HG02798 (cell line): ENCODE measurements around the gene HTR7.
A peak's percentile ranks its signal among the peaks of the same experiment; 100 is the strongest.
"Not testable (repeated sequence)": the region's sequence is repeated elsewhere in the genome, so short reads cannot be mapped to it uniquely, and the experiment has no call there.

Experiments used
- ATAC-seq: cut with Tn5 transposase; IDR thresholded peaks from one replicate; pipeline ENCODE4 v1.9.1; 2021; ENCODE audit warnings: mild to moderate bottlenecking; ENCODE audit not compliant: unreplicated experiment, poor library complexity

HTR7 gene

GRCh38 chr10:90807106-90807505, 50.7 kb downstream of the HTR7 start:
- not testable (repeated sequence) for ATAC-seq

GRCh38 chr10:90806677-90807076, 51.2 kb downstream of the HTR7 start:
- no peak for ATAC-seq

- no peak for ATAC-seq
Measured at GRCh38 chr10:90805206-90805605, 52.6 kb downstream of the HTR7 start.

DNA sequence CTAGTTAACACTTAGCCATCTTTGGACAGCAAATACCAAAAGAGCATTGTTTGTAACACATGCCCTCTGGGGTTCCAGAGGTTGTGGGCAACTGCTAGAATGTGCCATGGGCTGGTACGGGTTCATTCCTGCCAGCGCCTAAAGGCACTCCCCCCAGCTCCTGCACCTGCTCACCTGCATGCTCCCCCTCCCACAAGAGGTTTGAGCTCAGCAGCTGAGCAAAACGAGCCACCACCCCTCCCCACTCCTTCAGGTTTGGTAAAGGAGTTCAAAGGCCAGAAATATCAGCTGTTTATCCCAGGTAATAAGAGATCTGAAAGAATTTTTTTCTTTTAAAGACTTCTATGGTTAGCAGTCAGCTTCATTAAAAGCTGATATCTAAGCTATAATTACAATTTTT, 53.5 kb downstream of the HTR7 start:
- ATAC-seq: no peak

GRCh38 chr10:90801608-90802007, 56.2 kb downstream of the HTR7 start:
- ATAC-seq: no peak

DNA sequence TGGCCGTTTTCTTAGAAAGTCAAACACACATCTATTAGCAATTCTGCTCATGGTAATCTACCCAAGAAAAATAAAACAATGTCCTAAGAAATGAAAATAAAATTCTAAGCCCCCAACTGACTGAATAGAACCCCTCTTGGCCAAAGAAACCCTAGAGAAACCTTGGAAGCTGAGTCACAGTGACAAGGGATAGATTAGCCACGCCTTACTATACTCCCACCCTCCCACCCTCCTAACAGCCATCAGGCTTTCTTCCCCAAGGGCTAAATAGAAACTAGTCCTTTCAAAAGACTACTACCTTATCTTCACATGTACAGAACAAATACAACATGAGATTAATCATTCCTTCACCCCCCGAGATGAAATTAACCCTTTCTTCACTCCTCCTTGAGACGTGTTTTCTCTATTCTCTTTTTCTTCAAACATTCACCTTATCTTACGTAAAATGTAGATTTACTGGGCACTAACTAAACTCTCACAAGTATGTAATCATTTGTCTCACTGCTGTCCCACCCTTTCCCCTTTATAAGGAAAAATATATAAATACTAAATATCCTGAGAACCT, 57.5 kb downstream of the HTR7 start:
- no peak for ATAC-seq

- ATAC-seq: no peak
Measured at GRCh38 chr10:90799172-90799571, 58.7 kb downstream of the HTR7 start.

GRCh38 chr10:90798482-90798881, 59.4 kb downstream of the HTR7 start:
- no peak for ATAC-seq

DNA sequence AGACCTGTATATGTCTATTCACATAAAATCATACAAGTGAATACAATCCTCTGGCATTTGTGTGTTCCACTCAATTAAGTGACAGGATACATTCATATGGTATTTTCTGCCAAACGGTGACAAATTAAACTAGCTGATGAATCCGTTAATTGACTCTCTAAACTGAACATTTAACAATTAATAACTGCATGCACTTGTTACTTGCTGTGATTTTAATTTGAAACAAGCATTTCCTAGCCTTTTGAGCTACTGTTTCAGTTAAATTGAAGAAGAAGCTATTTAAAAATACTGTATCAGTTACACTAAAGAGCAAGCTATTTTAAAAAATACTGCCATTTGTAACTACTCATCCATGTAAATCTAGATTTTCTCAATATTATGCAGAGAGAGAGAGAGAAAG, 67.4 kb downstream of the HTR7 start:
- ATAC-seq: no peak

DNA sequence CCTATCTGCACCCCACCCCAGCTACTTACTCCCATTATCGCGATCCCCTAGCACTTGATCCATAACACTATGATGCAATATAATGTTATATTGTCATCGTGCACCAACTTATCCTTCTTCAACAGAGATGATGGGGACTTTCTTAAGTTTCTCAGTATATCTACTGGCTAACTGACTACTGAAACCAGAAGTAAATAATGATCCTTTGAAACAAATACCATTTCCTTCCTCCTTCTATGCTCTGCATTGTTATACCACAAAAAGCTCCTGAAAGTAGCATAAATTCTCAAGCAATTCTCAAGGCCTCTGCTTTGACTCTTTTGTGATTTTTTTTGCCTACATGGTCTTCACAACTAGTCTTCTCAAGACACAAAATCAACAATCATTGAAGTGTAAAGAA, 68.9 kb downstream of the HTR7 start:
- ATAC-seq: peak; percentile 56

GRCh38 chr10:90788199-90788491, 69.7 kb downstream of the HTR7 start:
- ATAC-seq: no peak

- ATAC-seq: no peak
Measured at GRCh38 chr10:90787393-90788198, 70.2 kb downstream of the HTR7 start.

GRCh38 chr10:90785782-90786181, 72.1 kb downstream of the HTR7 start:
- ATAC-seq: no peak

GRCh38 chr10:90784771-90785170, 73.1 kb downstream of the HTR7 start:
- ATAC-seq: no peak

DNA sequence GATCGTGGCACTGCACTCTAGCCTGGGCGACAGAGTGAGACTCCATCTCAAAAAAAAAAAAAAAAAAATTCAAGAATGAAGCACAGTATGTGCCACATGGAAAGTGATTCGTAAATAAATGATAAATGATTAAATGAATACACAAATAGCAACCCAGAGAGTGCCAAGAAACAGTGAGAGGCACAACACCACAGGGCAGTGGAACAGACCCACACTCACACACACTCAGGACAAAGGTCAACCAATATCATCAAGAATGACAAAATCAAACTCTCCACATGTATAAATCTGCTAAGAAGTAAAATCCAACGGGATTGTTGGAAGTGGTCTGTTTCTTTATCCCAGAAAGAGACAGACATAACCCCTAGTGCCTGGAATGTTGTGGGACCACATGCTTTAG, 77.4 kb downstream of the HTR7 start:
- no peak for ATAC-seq

DNA sequence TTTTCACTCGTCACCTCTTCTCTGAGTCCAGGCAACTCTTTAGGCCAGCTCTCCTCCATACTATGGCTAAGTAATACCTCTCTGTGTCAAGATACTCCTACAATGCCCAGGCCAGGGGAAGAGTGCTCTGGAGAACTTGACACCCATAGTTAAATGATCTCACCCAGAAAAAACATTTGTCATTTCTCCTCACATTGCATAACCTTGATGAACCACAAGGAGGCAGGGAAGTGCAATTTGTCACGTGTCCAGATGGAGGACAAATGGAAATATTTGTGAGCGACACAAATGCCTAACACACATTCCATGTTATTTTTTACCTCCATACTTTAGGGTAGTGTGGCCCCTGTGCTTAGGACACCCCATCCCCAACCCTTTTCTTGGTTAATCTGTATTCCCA, 78.3 kb downstream of the HTR7 start:
- ATAC-seq: no peak

GRCh38 chr10:90777621-90778020, 80.2 kb downstream of the HTR7 start:
- no peak for ATAC-seq

GRCh38 chr10:90775351-90776028, 82.3 kb downstream of the HTR7 start:
- ATAC-seq: peak; percentile 56

- ATAC-seq: no peak
Measured at GRCh38 chr10:90769946-90770841, 87.6 kb downstream of the HTR7 start.

- ATAC-seq: peak; percentile 91
Measured at GRCh38 chr10:90751107-90751997, 106.5 kb downstream of the HTR7 start.
